PC-3 (cell line): ENCODE measurements around the gene KDM4C. TPM values are rescaled to one million over a fixed set of nuclear protein-coding genes. Genes with fewer than 3 reads are reported as not detected.
A peak's percentile ranks its signal among the peaks of the same experiment; 100 is the strongest.

Experiments
- ATAC-seq: fragments of 200-7000 bp; cut with Tn5 transposase; 2 replicates; pipeline ENCODE4 v1.9.1; 2020; ENCODE audit warnings: mild to moderate bottlenecking, moderate library complexity
- BruUV-seq: library from RNA; stranded (reverse); fragments of 400-500 nt; replicated peaks from 2 replicates; lab custom pipeline; 2021; lab: Mats Ljungman, UMichigan
- CTCF ChIA-PET: fragments of 300-600 bp; sonication (Branson Sonifier 250); formaldehyde crosslinking; loops from one replicate; lab custom pipeline; 2022; ENCODE audit warnings: antibody characterized with exemption; lab: Charles Lee
- POLR2A ChIA-PET: fragments of 300-600 bp; sonication (Branson Sonifier 250); formaldehyde crosslinking; loops from one replicate; lab custom pipeline; 2022; ENCODE audit warnings: antibody characterized with exemption; ENCODE audit not compliant: unreplicated experiment; lab: Charles Lee
- DNase-seq: peaks from one replicate; pipeline ENCODE4 v3.0.0-alpha.2; 2015
- H2AFZ ChIP-seq: fragments of 300-600 bp; sonication (generic); 2 replicates; pipeline ENCODE4 v1.6.0; 2016; ENCODE audit warnings: antibody characterized with exemption, low read length
- H3F3A ChIP-seq: fragments of 300-600 bp; sonication (generic); one replicate; pipeline ENCODE4 v1.6.0; 2017; ENCODE audit warnings: antibody characterized with exemption, low read length, control low read depth, mild to moderate bottlenecking; ENCODE audit not compliant: unreplicated experiment
- H3K27ac ChIP-seq: fragments of 300-600 bp; sonication (generic); 2 replicates; pipeline ENCODE4 v1.5.1; 2016; ENCODE audit warnings: mild to moderate bottlenecking, low read length
- H3K27me3 ChIP-seq: fragments of 300-600 bp; sonication (generic); 2 replicates; pipeline ENCODE4 v1.6.1; 2016; ENCODE audit warnings: low read length, mixed read lengths
- H3K36me3 ChIP-seq: fragments of 300-600 bp; sonication (generic); 2 replicates; pipeline ENCODE4 v1.6.1; 2016; ENCODE audit warnings: low read depth, mixed run types, low read length, mixed read lengths
- H3K4me1 ChIP-seq: fragments of 300-600 bp; sonication (generic); 2 replicates; pipeline ENCODE4 v1.5.1; 2016; ENCODE audit warnings: low read length; ENCODE audit not compliant: insufficient read depth
- H3K4me2 ChIP-seq: fragments of 300-600 bp; sonication (generic); 2 replicates; pipeline ENCODE4 v1.6.0; 2016; ENCODE audit warnings: low read length
- H3K4me3 ChIP-seq: fragments of 300-600 bp; sonication (generic); 2 replicates; pipeline ENCODE4 v1.5.1; 2016; ENCODE audit warnings: mild to moderate bottlenecking, low read length, mixed read lengths
- H3K79me2 ChIP-seq: fragments of 300-600 bp; sonication (generic); 2 replicates; pipeline ENCODE4 v1.6.1; 2017; ENCODE audit warnings: low read length, mixed read lengths
- H3K9ac ChIP-seq: fragments of 300-600 bp; sonication (generic); 2 replicates; pipeline ENCODE4 v1.6.0; 2016; ENCODE audit warnings: mild to moderate bottlenecking, low read length
- H3K9me2 ChIP-seq: fragments of 300-600 bp; sonication (generic); replicated peaks from 2 replicates; pipeline ENCODE4 v1.6.1; 2016; ENCODE audit warnings: mixed run types, low read length, mixed read lengths
- H3K9me3 ChIP-seq: fragments of 300-600 bp; sonication (generic); 2 replicates; pipeline ENCODE4 v1.6.1; 2016; ENCODE audit warnings: low read length, mixed read lengths
- H4K20me1 ChIP-seq: fragments of 300-600 bp; sonication (generic); 2 replicates; pipeline ENCODE4 v1.6.1; 2016; ENCODE audit warnings: low read length, mixed read lengths
- EZH2 ChIP-seq: fragments of 300-600 bp; sonication (generic); IDR thresholded peaks from one replicate; pipeline ENCODE4 v1.6.1; 2017; ENCODE audit warnings: antibody characterized with exemption, mild to moderate bottlenecking, low read length; ENCODE audit not compliant: unreplicated experiment
- EZH2phosphoT487 ChIP-seq: fragments of 300-600 bp; sonication (generic); IDR thresholded peaks from 2 replicates; pipeline ENCODE4 v1.6.1; 2018; ENCODE audit warnings: mild to moderate bottlenecking, antibody characterized with exemption, low read length, borderline replicate concordance
- intact Hi-C: fragments of 100-400 bp; cut with micrococcal nuclease; formaldehyde crosslinking; loops from 2 replicates; pipeline ENCODE4 v1.9.0; 2023
- total RNA-seq: library from RNA; depleted of rRNA; stranded (reverse); fragments of >200 nt; gene quantifications from 2 replicates; pipeline ENCODE4 v1.2.3, GENCODE V29; 2014
- TF ChIP-seq, protein P1 (sequence below): fragments of 300-600 bp; sonication (generic); conservative IDR thresholded peaks from 2 replicates; pipeline ENCODE4 v1.5.1; 2017; ENCODE audit warnings: antibody characterized with exemption, low read depth, mild to moderate bottlenecking, low read length

Gene KDM4C
- total RNA-seq, 1 experiment from 2014 or later = 27.0 TPM

DNA sequence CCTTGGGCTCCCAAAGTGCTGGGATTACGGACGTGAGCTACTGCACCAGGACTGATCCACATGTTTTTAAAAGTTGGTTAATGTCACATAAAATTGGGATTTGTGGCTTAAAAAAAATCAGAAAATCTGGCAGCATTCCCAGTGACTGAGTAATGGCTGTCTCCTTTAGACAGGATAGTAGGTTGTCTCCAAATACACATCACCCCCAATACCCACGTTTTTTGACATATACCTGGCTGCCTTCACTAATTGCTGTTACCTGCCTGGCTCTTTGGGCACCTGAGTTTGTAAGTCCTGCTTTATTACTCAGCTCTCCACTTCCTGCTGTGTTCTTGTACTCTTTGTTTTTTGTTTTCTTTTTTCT lies 84.8 kb downstream of the KDM4C start:
- H3K4me1 ChIP-seq = peaks cover 18% of the 10 kb centered on the region
- no peaks in the 10 kb centered on the region for H4K20me1 ChIP-seq
- no peaks in the 10 kb centered on the region for H3K9me2 ChIP-seq
- ChIA-PET CTCF (no interaction called here), POLR2A (no interaction called here)
- no peak overlapping the region for H2AFZ ChIP-seq
- H3K4me2 ChIP-seq = peak overlapping the region; percentile 36
- BruUV-seq = no TSS peak
- H3K4me3 ChIP-seq = no peak overlapping the region
- H3K36me3 ChIP-seq = no peaks in the 10 kb centered on the region
- ATAC-seq (peak; percentile 43), DNase-seq (peak; percentile 55)
- no peaks in the 10 kb centered on the region for H3K9me3 ChIP-seq
- H3K27me3 ChIP-seq = no peaks in the 10 kb centered on the region
- intact Hi-C loops = no loop called here
- H3K9ac ChIP-seq = no peak overlapping the region
- TF ChIP-seq EZH2 = no peak
- TF ChIP-seq, protein P1, sequence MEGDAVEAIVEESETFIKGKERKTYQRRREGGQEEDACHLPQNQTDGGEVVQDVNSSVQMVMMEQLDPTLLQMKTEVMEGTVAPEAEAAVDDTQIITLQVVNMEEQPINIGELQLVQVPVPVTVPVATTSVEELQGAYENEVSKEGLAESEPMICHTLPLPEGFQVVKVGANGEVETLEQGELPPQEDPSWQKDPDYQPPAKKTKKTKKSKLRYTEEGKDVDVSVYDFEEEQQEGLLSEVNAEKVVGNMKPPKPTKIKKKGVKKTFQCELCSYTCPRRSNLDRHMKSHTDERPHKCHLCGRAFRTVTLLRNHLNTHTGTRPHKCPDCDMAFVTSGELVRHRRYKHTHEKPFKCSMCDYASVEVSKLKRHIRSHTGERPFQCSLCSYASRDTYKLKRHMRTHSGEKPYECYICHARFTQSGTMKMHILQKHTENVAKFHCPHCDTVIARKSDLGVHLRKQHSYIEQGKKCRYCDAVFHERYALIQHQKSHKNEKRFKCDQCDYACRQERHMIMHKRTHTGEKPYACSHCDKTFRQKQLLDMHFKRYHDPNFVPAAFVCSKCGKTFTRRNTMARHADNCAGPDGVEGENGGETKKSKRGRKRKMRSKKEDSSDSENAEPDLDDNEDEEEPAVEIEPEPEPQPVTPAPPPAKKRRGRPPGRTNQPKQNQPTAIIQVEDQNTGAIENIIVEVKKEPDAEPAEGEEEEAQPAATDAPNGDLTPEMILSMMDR = no peak
- TF ChIP-seq EZH2phosphoT487 = no peak
- H3K27ac ChIP-seq = peak overlapping the region; percentile 49
- no peaks in the 10 kb centered on the region for H3K79me2 ChIP-seq
- H3F3A ChIP-seq = no peaks in the 10 kb centered on the region

DNA sequence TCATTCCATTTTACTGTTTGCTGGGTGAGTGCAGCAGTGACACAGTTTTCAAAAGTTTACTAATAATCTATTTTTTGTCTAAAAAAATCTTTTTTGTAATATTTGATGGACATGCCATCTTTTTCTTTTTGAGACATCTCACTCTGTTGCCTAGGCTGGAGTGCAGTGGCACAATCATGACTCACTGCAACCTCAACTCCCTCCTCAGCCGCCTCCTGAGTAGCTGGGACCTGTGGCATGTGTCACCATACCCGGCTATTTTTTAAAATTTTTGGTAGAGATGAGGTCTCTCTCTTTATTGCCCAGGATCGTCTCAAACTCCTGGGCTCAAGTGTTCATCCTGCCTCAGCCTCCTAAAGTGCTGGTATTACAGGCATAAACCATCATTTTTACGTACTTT lies 86.0 kb downstream of the KDM4C start:
- H3K27ac ChIP-seq = no peak overlapping the region
- H3K4me3 ChIP-seq = no peak overlapping the region
- H3K27me3 ChIP-seq = no peaks in the 10 kb centered on the region
- no peaks in the 10 kb centered on the region for H3F3A ChIP-seq
- no peak overlapping the region for H3K4me2 ChIP-seq
- no TSS peak for BruUV-seq
- intact Hi-C loops = no loop called here
- ChIA-PET POLR2A (no interaction called here), CTCF (no interaction called here)
- H3K79me2 ChIP-seq = no peaks in the 10 kb centered on the region
- peaks cover 18% of the 10 kb centered on the region for H3K4me1 ChIP-seq
- H2AFZ ChIP-seq = no peak overlapping the region
- no peaks in the 10 kb centered on the region for H3K9me3 ChIP-seq
- ATAC-seq (no peak), DNase-seq (no peak)
- H3K9ac ChIP-seq = no peak overlapping the region
- TF ChIP-seq EZH2 (no peak), EZH2phosphoT487 (no peak)
- TF ChIP-seq, protein P1 = no peak
- no peaks in the 10 kb centered on the region for H3K9me2 ChIP-seq
- H4K20me1 ChIP-seq = no peaks in the 10 kb centered on the region
- no peaks in the 10 kb centered on the region for H3K36me3 ChIP-seq

DNA sequence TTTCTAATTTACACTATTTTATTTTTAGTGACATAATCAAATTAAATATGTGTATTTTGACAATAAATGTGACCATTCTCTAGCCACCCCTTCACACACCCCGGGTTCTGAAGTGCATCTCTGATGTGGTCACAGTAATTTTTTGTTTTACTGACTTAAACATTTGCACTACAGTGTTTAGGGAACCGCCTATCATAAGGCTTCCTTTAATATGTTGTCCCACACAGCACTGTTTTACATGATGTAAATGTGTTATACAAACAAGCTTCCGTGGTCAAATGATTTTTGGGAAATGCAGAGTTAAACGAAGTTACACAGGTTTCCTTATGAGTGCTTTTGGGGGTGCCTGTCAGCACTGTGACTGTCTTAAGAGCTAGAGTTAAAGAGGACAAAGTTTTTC lies 86.5 kb downstream of the KDM4C start:
- Histone ChIP-seq H3K36me3 (no peaks in the 10 kb centered on the region), H3K27ac (no peak overlapping the region), H3K4me2 (no peak overlapping the region), H3K4me1 (peaks cover 18% of the 10 kb centered on the region), H3F3A (no peaks in the 10 kb centered on the region), H4K20me1 (no peaks in the 10 kb centered on the region), H3K4me3 (no peak overlapping the region), H2AFZ (no peak overlapping the region), H3K9ac (no peak overlapping the region), H3K9me3 (no peaks in the 10 kb centered on the region), H3K79me2 (no peaks in the 10 kb centered on the region), H3K9me2 (no peaks in the 10 kb centered on the region), H3K27me3 (no peaks in the 10 kb centered on the region)
- CTCF ChIA-PET = no interaction called here
- POLR2A ChIA-PET = no interaction called here
- TF ChIP-seq EZH2phosphoT487 = no peak
- TF ChIP-seq, protein P1 = no peak
- no peak for TF ChIP-seq EZH2
- ATAC-seq (no peak), DNase-seq (no peak)
- no TSS peak for BruUV-seq
- intact Hi-C loops = no loop called here
